Uterus (tissue), 4 donors: ENCODE measurements around the gene CMTR1. TPM values are rescaled to one million over a fixed set of nuclear protein-coding genes. Genes with fewer than 3 reads are reported as not detected.

ENCODE experiments used
- DNase-seq, 2 donors: peaks; one replicate each; pipeline ENCODE4 v3.0.0-alpha.2; 2019 to 2020
- H3K27ac ChIP-seq, 2 donors: fragments of 200-600 bp; sonication (generic); 1 replicate in 1 of 2; 2 replicates in 1 of 2; pipeline ENCODE4 v1.5.1; 2016 to 2018
- H3K27me3 ChIP-seq, 2 donors: fragments of 200-600 bp; sonication (generic); one replicate each; pipeline ENCODE4 v1.5.1; 2018 to 2019; ENCODE audit warnings: control low read depth in 1 of 2
- H3K36me3 ChIP-seq, 2 donors: fragments of 200-600 bp; sonication (generic); one replicate each; pipeline ENCODE4 v1.5.1; 2019; ENCODE audit warnings: control low read depth in 1 of 2
- H3K4me1 ChIP-seq, 2 donors: fragments of 200-600 bp; sonication (generic); one replicate each; pipeline ENCODE4 v1.5.1; 2018 to 2019; ENCODE audit warnings: control low read depth in 1 of 2
- H3K4me3 ChIP-seq, 2 donors: fragments of 200-600 bp; sonication (generic); 1 replicate in 1 of 2; 2 replicates in 1 of 2; pipeline ENCODE4 v1.5.1; 2018 to 2019; ENCODE audit warnings: mild to moderate bottlenecking in 1 of 2
- H3K9me3 ChIP-seq, 2 donors: fragments of 200-600 bp; sonication (generic); one replicate each; pipeline ENCODE4 v1.5.1; 2019; ENCODE audit warnings: control low read depth in 1 of 2
- CTCF ChIP-seq, 4 experiments: fragments of 200-600 bp in 2 of 4; fragments of 450-650 bp in 2 of 4; sonication (generic) in 2 of 4; IDR thresholded peaks; one replicate each; pipeline ENCODE4 v1.5.1; 2016 to 2019; ENCODE audit warnings: antibody characterized with exemption in 4 of 4, mild to moderate bottlenecking in 2 of 4, moderate library complexity in 1 of 4
- POLR2A ChIP-seq, 2 donors: fragments of 450-650 bp; IDR thresholded peaks; one replicate each; pipeline ENCODE4 v1.6.1; 2016; ENCODE audit warnings: antibody characterized with exemption in 2 of 2, mild to moderate bottlenecking in 1 of 2, moderate library complexity in 1 of 2
- intact Hi-C: fragments of 100-400 bp; cut with DNase I; formaldehyde crosslinking; loops from one replicate; pipeline ENCODE4 v1.15.1; 2023; ENCODE audit warnings: low total_unique reads
- total RNA-seq, 4 donors: library from RNA; depleted of rRNA in 3 of 4; stranded (reverse); fragments of >200 nt in 3 of 4; gene quantifications; one replicate each; pipeline versions ENCODE4 v1.1.0 to v1.2.4, GENCODE V29; 2014 to 2023
- donor health status: DM: yes; HTN: yes; CAD: no.

CMTR1 gene
- total RNA-seq, 4 donors from 2014 or later, result 5.9 to 54.9 (median 31.0) TPM

GRCh38 chr6:37490536-37491170, 57.6 kb downstream of the CMTR1 start:
- TF ChIP-seq CTCF (IDR thresholded peaks at IDR 0.05), result no peak
- TF ChIP-seq POLR2A (IDR thresholded peaks at IDR 0.05), result no peak
- H3K27me3 ChIP-seq, result no peaks in the 10 kb centered on the region
- H3K4me1 ChIP-seq, result no peaks in the 10 kb centered on the region
- no peaks in the 10 kb centered on the region for H3K36me3 ChIP-seq
- no peak for DNase-seq
- no peak overlapping the region for H3K4me3 ChIP-seq
- intact Hi-C loops, result no loop called here
- no peak overlapping the region for H3K27ac ChIP-seq
- H3K9me3 ChIP-seq, result no peaks in the 10 kb centered on the region

- no peak for DNase-seq
- Histone ChIP-seq H3K36me3 (no peaks in the 10 kb centered on the region), H3K4me1 (no peaks in the 10 kb centered on the region), H3K4me3 (no peak overlapping the region), H3K27me3 (no peaks in the 10 kb centered on the region), H3K27ac (no peak overlapping the region), H3K9me3 (no peaks in the 10 kb centered on the region)
- intact Hi-C loops, result no loop called here
- TF ChIP-seq POLR2A (IDR thresholded peaks at IDR 0.05) (no peak), CTCF (IDR thresholded peaks at IDR 0.05) (no peak)
Observed at GRCh38 chr6:37491171-37491829, 58.3 kb downstream of the CMTR1 start.

GRCh38 chr6:37491830-37492208, 58.8 kb downstream of the CMTR1 start:
- no peaks in the 10 kb centered on the region for H3K9me3 ChIP-seq
- TF ChIP-seq CTCF (IDR thresholded peaks at IDR 0.05) (no peak), POLR2A (IDR thresholded peaks at IDR 0.05) (no peak)
- intact Hi-C loops, result no loop called here
- H3K36me3 ChIP-seq, result no peaks in the 10 kb centered on the region
- no peak overlapping the region for H3K27ac ChIP-seq
- DNase-seq, result no peak
- no peaks in the 10 kb centered on the region for H3K27me3 ChIP-seq
- H3K4me1 ChIP-seq, result no peaks in the 10 kb centered on the region
- H3K4me3 ChIP-seq, result no peak overlapping the region

GRCh38 chr6:37492236-37492972, 59.4 kb downstream of the CMTR1 start:
- intact Hi-C loops, result no loop called here
- Histone ChIP-seq H3K4me1 (no peaks in the 10 kb centered on the region), H3K9me3 (no peaks in the 10 kb centered on the region), H3K36me3 (no peaks in the 10 kb centered on the region), H3K4me3 (no peak overlapping the region), H3K27me3 (no peaks in the 10 kb centered on the region), H3K27ac (no peak overlapping the region)
- no peak for DNase-seq
- TF ChIP-seq POLR2A (IDR thresholded peaks at IDR 0.05) (no peak), CTCF (IDR thresholded peaks at IDR 0.05) (no peak)
